ENCODE measurements around the gene PLPP4. TPM values are rescaled to one million over a fixed set of nuclear protein-coding genes. Genes with fewer than 3 reads are reported as not detected.

The PLPP4 gene
- total RNA-seq, 4 donors from 2014 or later: 0.54 to 2.7 TPM; not detected in 2

DNA sequence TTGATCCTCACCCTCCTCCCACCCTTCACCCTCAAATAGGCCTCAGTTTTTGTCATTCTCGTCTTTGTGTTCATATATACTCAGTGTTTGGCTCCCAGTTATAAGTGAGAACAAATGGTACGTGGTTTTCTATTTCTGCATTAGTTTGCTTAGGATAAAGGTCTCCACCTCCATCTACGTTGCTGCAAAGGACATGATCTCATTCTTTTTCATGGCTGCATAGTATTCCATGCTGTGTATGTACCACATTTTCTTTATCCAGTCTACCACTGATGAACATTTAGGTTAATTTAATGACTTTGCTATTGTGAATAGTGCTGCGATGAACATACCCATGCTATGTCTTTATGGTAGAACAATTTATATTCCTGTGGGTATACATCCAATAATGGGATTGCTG lies 91.2 kb downstream of the PLPP4 start:
- Histone ChIP-seq H3K27me3 (no peaks in the 10 kb centered on the region), H3K4me1 (no peaks in the 10 kb centered on the region), H3K27ac (no peak overlapping the region), H3K4me3 (replicated peaks in 1 of 3) (no peak overlapping the region), H3K9me3 (no peaks in the 10 kb centered on the region), H3K36me3 (no peaks in the 10 kb centered on the region)
- no peak for DNase-seq
- intact Hi-C loops (cut with DNase I): no loop called here
- 86 to 89% methylated on average over 4 of the region's 4 CpGs for WGBS, 2 donors
- no peak for TF ChIP-seq POLR2A (IDR thresholded peaks at IDR 0.05)
- TF ChIP-seq CTCF (IDR thresholded peaks at IDR 0.05): no peak

DNA sequence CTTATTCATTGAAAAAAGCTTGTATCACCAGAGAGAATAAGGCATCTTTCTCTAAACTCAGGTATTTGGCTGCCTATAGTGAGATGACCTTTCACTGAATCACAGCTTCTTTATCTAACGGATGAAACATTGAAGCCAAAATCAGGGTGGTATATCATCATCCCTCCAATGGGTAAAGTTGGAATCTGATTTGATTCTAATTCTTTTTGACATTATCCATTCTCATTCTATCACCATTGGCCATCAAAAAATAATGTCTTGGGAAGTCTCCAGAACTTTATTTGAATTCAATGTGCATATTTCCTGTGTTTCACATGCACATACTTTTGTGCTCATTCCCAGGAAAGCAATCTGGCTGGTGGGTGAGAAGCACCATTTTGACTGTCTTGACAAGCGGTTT lies 95.2 kb downstream of the PLPP4 start:
- TF ChIP-seq CTCF (IDR thresholded peaks at IDR 0.05) (no peak), POLR2A (IDR thresholded peaks at IDR 0.05) (no peak)
- Histone ChIP-seq H3K36me3 (no peaks in the 10 kb centered on the region), H3K9me3 (no peaks in the 10 kb centered on the region), H3K27ac (no peak overlapping the region), H3K4me3 (replicated peaks in 1 of 3) (no peak overlapping the region), H3K4me1 (peaks cover 0 to 19% of the 10 kb centered on the region in 2 donors), H3K27me3 (no peaks in the 10 kb centered on the region)
- intact Hi-C loops (cut with DNase I): no loop called here
- WGBS, 2 donors: 86 to 87% methylated on average over 2 of the region's 2 CpGs
- no peak for DNase-seq

DNA sequence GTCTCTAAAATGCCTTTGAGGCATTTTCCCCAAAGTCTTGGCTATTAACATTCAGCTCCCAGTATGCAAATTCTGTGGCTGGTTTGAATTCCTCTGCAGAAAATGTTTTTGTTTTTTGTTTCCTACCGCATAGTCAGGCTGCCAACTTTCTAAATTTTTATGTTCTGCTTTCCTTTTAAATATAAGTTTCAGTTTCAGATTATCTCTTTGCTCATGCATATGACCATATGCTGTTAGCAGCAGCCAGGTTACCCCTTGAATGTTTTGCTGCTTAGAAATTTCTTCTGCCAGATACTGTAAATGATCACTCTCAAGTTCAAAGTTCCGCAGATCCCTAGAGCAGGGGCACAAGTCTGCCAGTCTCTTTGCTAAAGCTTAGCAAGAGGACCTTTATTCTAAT lies 96.9 kb downstream of the PLPP4 start:
- DNase-seq: no peak
- Histone ChIP-seq H3K27ac (no peak overlapping the region), H3K4me3 (replicated peaks in 1 of 3) (no peak overlapping the region), H3K9me3 (no peaks in the 10 kb centered on the region), H3K36me3 (no peaks in the 10 kb centered on the region), H3K27me3 (no peaks in the 10 kb centered on the region), H3K4me1 (peaks cover 0 to 19% of the 10 kb centered on the region in 2 donors)
- TF ChIP-seq CTCF (IDR thresholded peaks at IDR 0.05) (no peak), POLR2A (IDR thresholded peaks at IDR 0.05) (no peak)
- intact Hi-C loops (cut with DNase I): no loop called here
- WGBS, 2 donors: 96 to 99% methylated on average over 2 of the region's 2 CpGs

- peak; percentile 35 to 64 for DNase-seq
- no peak overlapping the region for H3K27ac ChIP-seq
- H3K4me3 ChIP-seq (replicated peaks in 1 of 3): no peak overlapping the region
- intact Hi-C loops (cut with DNase I): no loop called here
- no peaks in the 10 kb centered on the region for H3K27me3 ChIP-seq
- no peaks in the 10 kb centered on the region for H3K36me3 ChIP-seq
- WGBS, 2 donors: 32 to 56% methylated on average over 4 of the region's 4 CpGs
- no peaks in the 10 kb centered on the region for H3K9me3 ChIP-seq
- peaks cover 0 to 19% of the 10 kb centered on the region in 2 donors for H3K4me1 ChIP-seq
- TF ChIP-seq POLR2A (IDR thresholded peaks at IDR 0.05) (no peak), CTCF (IDR thresholded peaks at IDR 0.05) (no peak)
Measured at GRCh38 chr10:120555436-120555835, 98.4 kb downstream of the PLPP4 start.

- 8 to 17% methylated on average over 2 of the region's 2 CpGs for whole genome bisulfite sequencing, 2 donors
Measured at GRCh38 chr10:120555842-120556532, 99.0 kb downstream of the PLPP4 start.

More at GRCh38 chr10:120555842-120556532, 99.0 kb downstream of the PLPP4 start:
- Histone ChIP-seq H3K27me3 (no peaks in the 10 kb centered on the region), H3K9me3 (no peaks in the 10 kb centered on the region), H3K36me3 (no peaks in the 10 kb centered on the region), H3K27ac (no peak overlapping the region), H3K4me3 (replicated peaks in 1 of 3) (no peak overlapping the region), H3K4me1 (peaks cover 0 to 19% of the 10 kb centered on the region in 2 donors)
- peak in 1 of 2 donors; percentile 7 for DNase-seq
- intact Hi-C loops (cut with DNase I): no loop called here
- TF ChIP-seq POLR2A (IDR thresholded peaks at IDR 0.05) (no peak), CTCF (IDR thresholded peaks at IDR 0.05) (no peak)
